Hippocampal formation (tissue), 2 donors: ENCODE data around the gene DGKG.

Source experiments
- DNase-seq, 2 donors: peaks; one replicate each; lab custom pipeline; 2025; lab: John Stamatoyannopoulos, UW

Gene DGKG

DNA sequence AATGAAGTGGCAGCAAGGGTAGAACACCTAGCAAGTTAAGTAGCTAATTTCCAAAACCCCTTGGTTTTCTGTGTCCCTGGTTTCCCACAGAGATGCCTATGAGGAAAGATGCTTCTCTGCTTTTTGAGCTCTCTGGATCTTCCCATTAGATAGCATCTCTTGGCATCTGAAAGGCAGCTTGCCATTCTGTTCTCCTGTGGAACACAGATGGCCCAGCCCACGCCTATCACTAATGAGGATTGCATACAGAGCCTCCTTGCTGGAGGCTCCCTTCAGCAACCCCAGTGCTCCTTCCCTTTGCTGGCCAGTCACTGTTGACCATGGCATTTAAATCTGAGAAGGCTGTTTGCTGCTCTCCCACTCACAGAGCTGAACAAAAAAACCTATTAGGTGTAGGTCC is 218.8 kb downstream of the DGKG start:
- DNase-seq, result peak in 1 of 2 donors; percentile 20

DNA sequence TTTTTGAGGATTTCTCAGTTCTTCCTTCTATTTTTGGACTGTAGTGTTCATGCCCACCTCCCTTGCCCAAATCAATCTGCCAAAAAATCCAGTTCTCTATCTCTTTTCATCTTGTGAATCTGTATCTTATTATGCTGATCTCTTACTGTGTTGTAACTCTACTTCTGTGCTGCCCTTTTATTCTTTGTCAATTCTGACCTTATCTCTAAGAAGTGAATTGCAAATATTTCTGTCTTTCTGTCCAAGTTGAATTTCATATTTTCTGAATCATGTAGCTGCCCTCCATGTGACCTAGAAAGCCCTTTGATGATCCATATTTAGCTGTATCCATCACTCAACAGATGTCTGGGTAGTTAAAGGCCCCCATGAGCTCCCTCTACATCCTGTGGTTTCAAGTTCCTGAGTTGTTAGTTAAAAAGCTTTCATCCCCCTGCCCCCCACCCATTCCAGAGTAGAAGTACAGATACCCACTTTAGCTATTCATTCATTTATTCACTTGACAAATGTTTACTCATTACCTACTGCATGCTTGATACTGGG is 219.6 kb downstream of the DGKG start:
- no peak for DNase-seq

GRCh38 chr3:186141790-186142189 is 220.2 kb downstream of the DGKG start:
- DNase-seq, result no peak

- DNase-seq, result no peak
These were observed 223.6 kb downstream of the DGKG start for GRCh38 chr3:186138272-186138981.

- no peak for DNase-seq
These were observed 224.9 kb downstream of the DGKG start for GRCh38 chr3:186137051-186137685.

DNA sequence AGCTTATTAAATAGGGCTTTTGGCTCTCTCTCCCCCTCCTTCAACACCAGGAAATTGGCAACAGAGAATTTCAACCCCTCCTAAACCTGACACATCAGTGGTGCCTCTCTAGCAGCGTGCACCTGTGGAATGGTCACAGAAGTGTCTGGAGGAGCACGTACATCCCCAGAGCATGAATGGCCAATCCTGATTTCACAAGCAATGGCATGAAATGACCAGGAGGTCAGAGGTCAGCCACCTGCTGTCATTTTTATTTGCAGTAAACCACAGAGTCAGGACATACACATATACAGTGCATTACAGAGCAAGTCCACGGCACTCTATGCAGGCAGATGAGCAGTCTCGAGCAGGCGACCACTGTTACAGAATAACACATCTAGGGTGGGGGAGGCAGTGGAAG is 228.1 kb downstream of the DGKG start:
- no peak for DNase-seq

- DNase-seq, result no peak
These were observed 229.5 kb downstream of the DGKG start for GRCh38 chr3:186132487-186132886.

- DNase-seq, result no peak
These were observed 232.8 kb downstream of the DGKG start for GRCh38 chr3:186129206-186129605.

GRCh38 chr3:186128158-186128557 is 233.9 kb downstream of the DGKG start:
- DNase-seq, result no peak

DNA sequence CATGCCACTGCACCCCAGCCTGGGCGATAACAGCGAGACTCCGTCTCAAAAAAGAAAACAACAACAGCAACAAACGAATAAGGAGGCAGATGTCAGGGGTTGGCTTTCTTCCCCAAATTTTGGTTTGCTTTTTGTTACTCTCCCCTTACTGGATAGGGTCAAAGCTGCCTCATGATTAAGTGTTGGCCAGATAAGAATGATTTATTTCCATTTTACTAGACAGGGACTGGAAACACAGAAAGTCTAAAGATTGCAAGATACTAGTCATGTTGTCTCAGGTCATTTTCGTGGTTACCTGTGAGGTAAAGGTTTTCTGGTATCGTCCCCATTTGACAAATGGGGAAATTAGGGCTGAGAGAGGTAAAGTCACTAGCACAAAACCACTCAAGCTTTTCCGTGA is 234.6 kb downstream of the DGKG start:
- DNase-seq, result no peak

GRCh38 chr3:186125118-186125517 is 236.9 kb downstream of the DGKG start:
- DNase-seq, result no peak

GRCh38 chr3:186124592-186124991 is 237.4 kb downstream of the DGKG start:
- no peak for DNase-seq

- DNase-seq, result no peak
These were observed 239.0 kb downstream of the DGKG start for GRCh38 chr3:186123012-186123411.

DNA sequence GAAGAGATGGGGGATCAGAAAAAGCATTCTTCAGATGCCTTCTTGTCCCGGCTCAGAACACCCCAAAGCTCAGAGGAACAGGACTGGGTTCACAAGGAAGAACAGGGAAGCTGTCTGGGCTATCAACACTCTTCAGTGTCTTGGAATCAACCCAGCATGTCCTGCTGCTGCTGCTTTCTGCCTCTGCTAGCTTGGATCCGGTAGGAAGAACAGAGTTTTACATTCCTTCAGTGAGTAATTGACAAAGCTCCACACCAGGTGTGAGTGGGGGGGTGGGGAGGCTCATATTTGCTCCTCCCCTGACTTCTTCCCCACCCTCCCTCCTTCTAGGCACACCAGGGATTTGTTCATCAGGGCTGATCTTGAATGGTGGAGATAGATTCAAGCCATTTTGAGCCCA is 240.1 kb downstream of the DGKG start:
- no peak for DNase-seq

GRCh38 chr3:186121278-186121677 is 240.8 kb downstream of the DGKG start:
- no peak for DNase-seq

- no peak for DNase-seq
These were observed 242.5 kb downstream of the DGKG start for GRCh38 chr3:186119499-186119898.

- no peak for DNase-seq
These were observed 243.3 kb downstream of the DGKG start for GRCh38 chr3:186118692-186119091.

- no peak for DNase-seq
These were observed 244.4 kb downstream of the DGKG start for GRCh38 chr3:186117521-186118134.

GRCh38 chr3:186115239-186115996 is 246.6 kb downstream of the DGKG start:
- no peak for DNase-seq

DNA sequence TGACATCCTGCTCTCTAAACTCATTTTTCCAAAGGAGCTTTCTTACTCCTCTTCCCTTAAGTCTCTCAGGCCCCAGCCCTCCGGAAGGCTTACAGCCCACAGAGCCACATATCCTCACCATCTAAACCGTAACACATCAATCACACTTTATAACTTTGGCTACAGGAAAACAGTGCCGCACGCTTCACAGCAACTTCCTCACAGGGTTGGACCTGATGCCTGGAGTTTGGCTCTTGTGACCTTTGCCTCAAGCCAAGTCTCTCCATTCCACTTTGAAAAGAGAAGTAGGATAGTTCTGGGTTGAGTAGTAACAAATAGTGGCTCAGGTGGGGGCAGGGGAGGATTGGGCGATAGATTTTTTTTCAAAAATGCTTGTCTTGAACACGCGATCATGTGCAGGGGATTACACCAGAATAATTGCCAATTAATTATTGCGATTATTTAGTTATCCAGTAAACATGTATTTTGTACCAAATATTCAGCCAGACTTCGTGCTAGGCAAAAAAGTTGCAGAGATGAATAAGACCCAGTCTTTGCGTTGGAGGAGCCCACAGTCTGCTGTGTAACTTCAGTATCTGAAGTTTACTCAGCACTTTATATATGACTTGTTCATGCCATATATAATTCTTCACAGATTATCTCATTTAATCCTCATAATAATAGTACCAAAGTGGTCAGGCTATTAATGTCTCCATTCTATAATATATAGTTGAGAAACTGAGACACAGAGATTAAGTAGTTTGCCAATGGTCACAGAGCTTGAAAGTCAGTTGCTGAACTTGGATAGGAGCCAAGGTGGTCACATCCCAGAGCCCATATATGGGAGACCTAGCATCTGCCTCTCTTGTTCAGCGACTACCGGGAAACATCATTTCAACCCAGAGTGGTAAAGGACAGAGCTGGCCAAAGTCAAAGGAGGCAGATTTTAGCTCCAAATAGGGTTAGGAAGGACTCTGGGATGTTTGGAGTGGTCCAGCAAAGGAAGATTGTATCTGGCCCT is 250.8 kb downstream of the DGKG start:
- no peak for DNase-seq
